ENCODE measurements around the gene MRPL38.
A peak's percentile ranks its signal among the peaks of the same experiment; 100 is the strongest.
"Not testable (repeated sequence)": the region's sequence is repeated elsewhere in the genome, so short reads cannot be mapped to it uniquely, and the experiment has no call there.

Gene MRPL38

GRCh38 chr17:75869282-75870141, 35.2 kb downstream of the MRPL38 start:
- Histone ChIP-seq H3K4me1 (ENCODE audit: control extremely low read depth in 1 of 4, control insufficient read depth in 4 of 4, insufficient read depth in 4 of 4, low read length in 3 of 4) (peaks cover 1 to 27% (median 21%) of the 10 kb centered on the region in 4 experiments), H3K27ac (ENCODE audit: insufficient read depth in 1 of 2, low read depth in 1 of 2, low read length in 2 of 2, poor library complexity in 1 of 2, severe bottlenecking in 2 of 2) (no peak overlapping the region), H3K9me3 (ENCODE audit: control extremely low read depth in 1 of 5, control insufficient read depth in 4 of 5, insufficient read depth in 2 of 5, low read depth in 1 of 5, low read length in 4 of 5) (no peaks in the 10 kb centered on the region), H3K4me3 (ENCODE audit: control insufficient read depth in 1 of 7, extremely low read depth in 1 of 7, insufficient read depth in 4 of 7, low read depth in 2 of 7, low read length in 6 of 7) (no peak overlapping the region), H3K27me3 (replicated peaks in 2 of 5; ENCODE audit: control insufficient read depth in 4 of 5, insufficient read depth in 5 of 5, low read length in 4 of 5) (no peaks in the 10 kb centered on the region), H3K36me3 (ENCODE audit: control insufficient read depth in 4 of 4, insufficient read depth in 4 of 4, low read length in 3 of 4) (peaks cover 0 to 9% (median 4%) of the 10 kb centered on the region in 4 experiments)
- no peak for DNase-seq
- WGBS (ENCODE audit: insufficient coverage), result 90% methylated on average over 13 of the region's 23 CpGs
- CTCF ChIA-PET, result interaction anchor here (0.6 kb wide), 1 partner anchor 26 kb away, joined by 3 read pairs; no protein-coding TSS in a partner anchor
- POLR2A ChIA-PET, result no interaction called here

DNA sequence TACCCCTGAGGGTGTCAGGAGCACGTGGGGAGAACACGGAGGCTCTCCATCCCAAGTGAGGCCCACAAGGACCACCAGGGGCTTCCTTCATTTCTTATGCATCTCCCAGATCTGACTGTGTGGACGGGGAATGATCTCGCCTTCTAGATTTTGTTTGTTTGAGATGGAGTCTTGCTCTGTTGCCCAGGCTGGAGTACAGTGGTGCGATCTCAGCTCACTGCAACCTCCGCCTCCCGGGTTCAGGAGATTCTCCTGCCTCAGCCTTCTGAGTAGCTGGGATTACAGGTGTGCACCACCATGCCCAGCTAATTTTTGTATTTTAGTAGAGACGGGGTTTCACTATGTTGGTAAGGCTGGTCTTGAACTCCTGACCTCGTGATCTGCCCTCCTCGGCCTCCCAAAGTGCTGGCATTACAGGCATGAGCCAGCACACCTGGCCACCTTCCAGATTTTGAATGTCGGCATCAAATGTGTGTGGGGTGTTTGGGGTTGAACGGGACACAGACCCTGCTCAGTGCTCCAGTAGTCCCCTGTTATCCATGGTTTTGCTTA, 35.9 kb downstream of the MRPL38 start:
- H3K9me3 ChIP-seq (ENCODE audit: control extremely low read depth in 1 of 5, control insufficient read depth in 4 of 5, insufficient read depth in 2 of 5, low read depth in 1 of 5, low read length in 4 of 5); H3K27ac ChIP-seq (ENCODE audit: insufficient read depth in 1 of 2, low read depth in 1 of 2, low read length in 2 of 2, poor library complexity in 1 of 2, severe bottlenecking in 2 of 2); H3K27me3 ChIP-seq (replicated peaks in 2 of 5; ENCODE audit: control insufficient read depth in 4 of 5, insufficient read depth in 5 of 5, low read length in 4 of 5); H3K36me3 ChIP-seq (ENCODE audit: control insufficient read depth in 4 of 4, insufficient read depth in 4 of 4, low read length in 3 of 4); H3K4me3 ChIP-seq (ENCODE audit: control insufficient read depth in 1 of 7, extremely low read depth in 1 of 7, insufficient read depth in 4 of 7, low read depth in 2 of 7, low read length in 6 of 7); POLR2A ChIA-PET; DNase-seq: not testable (repeated sequence)
- H3K4me1 ChIP-seq (ENCODE audit: control extremely low read depth in 1 of 4, control insufficient read depth in 4 of 4, insufficient read depth in 4 of 4, low read length in 3 of 4), result peaks cover 7 to 33% (median 27%) of the 10 kb centered on the region in 4 experiments
- 100% methylated on average over 7 of the region's 12 CpGs for WGBS (ENCODE audit: insufficient coverage)
- CTCF ChIA-PET, result interaction anchor here (0.8 kb wide), 1 partner anchor 9 kb away, joined by 3 read pairs; no protein-coding TSS in a partner anchor

DNA sequence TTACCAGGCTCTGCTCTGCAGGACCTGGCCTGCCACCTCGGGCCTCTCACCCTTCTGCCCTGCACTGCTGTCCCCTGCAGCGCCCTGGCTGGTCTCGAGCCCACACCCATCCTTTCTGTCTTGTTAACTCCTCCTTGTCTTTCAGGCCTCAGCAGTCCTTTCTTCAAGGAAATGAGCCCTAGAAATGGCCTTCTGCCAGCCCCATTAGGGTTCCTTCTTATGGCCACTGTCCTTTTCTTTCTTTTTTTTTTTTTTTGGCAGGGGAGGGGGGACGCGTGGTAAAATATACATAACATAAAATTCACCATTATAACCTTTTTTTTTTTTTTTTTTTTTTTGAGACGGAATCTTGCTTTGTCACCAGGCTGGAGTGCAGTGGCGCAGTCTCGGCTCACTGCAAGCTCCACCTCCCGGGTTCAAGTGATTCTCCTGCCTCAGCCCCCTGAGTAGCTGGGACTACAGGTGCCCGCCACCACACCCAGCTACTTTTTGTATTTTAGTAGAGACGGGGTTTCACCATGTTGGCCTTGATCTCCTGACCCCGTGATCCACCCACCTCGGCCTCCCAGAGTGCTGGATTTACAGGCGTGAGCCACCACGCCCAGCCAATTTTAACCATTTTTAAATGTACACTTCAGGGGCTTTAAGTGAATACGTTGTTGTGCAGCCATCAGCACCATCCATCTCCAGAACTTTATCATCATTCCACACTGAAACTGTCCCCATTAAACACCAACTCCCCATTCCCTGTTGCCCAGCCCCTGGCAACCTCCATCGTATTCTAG, 39.1 kb downstream of the MRPL38 start:
- not testable (repeated sequence) for H3K36me3 ChIP-seq (ENCODE audit: control insufficient read depth in 4 of 4, insufficient read depth in 4 of 4, low read length in 3 of 4); H3K27me3 ChIP-seq (replicated peaks in 2 of 5; ENCODE audit: control insufficient read depth in 4 of 5, insufficient read depth in 5 of 5, low read length in 4 of 5); H3K9me3 ChIP-seq (ENCODE audit: control extremely low read depth in 1 of 5, control insufficient read depth in 4 of 5, insufficient read depth in 2 of 5, low read depth in 1 of 5, low read length in 4 of 5); H3K4me3 ChIP-seq (ENCODE audit: control insufficient read depth in 1 of 7, extremely low read depth in 1 of 7, insufficient read depth in 4 of 7, low read depth in 2 of 7, low read length in 6 of 7); H3K27ac ChIP-seq (ENCODE audit: insufficient read depth in 1 of 2, low read depth in 1 of 2, low read length in 2 of 2, poor library complexity in 1 of 2, severe bottlenecking in 2 of 2); DNase-seq
- peaks cover 7 to 30% (median 23%) of the 10 kb centered on the region in 4 experiments for H3K4me1 ChIP-seq (ENCODE audit: control extremely low read depth in 1 of 4, control insufficient read depth in 4 of 4, insufficient read depth in 4 of 4, low read length in 3 of 4)
- POLR2A ChIA-PET, result interaction anchor here (0.7 kb wide), 1 partner anchor 38 kb away, joined by 4 read pairs; no protein-coding TSS in a partner anchor
- CTCF ChIA-PET, result interaction anchor here (1.4 to 12.6 kb wide), 3 partner anchors 12 to 29 kb away, joined by 5 to 214 read pairs (median 7); partner anchors contain the start of gene TRIM47
- WGBS (ENCODE audit: insufficient coverage), result 90% methylated on average over 10 of the region's 17 CpGs

DNA sequence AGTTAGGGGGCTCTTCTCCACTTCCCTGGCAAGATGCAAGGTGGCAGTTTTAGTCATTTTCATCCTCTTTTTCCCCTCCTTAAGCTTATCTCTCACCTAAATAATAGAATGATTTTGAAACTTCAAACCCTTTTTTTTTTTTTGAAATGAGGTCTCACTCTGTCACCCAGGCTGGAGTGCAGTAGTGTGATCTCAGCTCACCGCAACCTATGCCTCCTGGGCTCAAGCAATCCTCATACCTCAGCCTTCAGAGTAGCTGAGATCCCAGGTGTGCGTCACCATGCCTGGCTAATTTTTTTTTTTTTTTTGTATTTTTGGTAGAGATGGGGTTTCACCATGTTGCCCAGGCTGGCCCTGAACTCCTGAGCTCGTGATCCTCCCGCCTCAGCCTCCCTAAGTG, 39.8 kb downstream of the MRPL38 start:
- peak overlapping the region in 1 of 7 experiments; percentile 19 for H3K4me3 ChIP-seq (ENCODE audit: control insufficient read depth in 1 of 7, extremely low read depth in 1 of 7, insufficient read depth in 4 of 7, low read depth in 2 of 7, low read length in 6 of 7)
- not testable (repeated sequence) for DNase-seq; H3K9me3 ChIP-seq (ENCODE audit: control extremely low read depth in 1 of 5, control insufficient read depth in 4 of 5, insufficient read depth in 2 of 5, low read depth in 1 of 5, low read length in 4 of 5); H3K27me3 ChIP-seq (replicated peaks in 2 of 5; ENCODE audit: control insufficient read depth in 4 of 5, insufficient read depth in 5 of 5, low read length in 4 of 5); H3K27ac ChIP-seq (ENCODE audit: insufficient read depth in 1 of 2, low read depth in 1 of 2, low read length in 2 of 2, poor library complexity in 1 of 2, severe bottlenecking in 2 of 2); H3K36me3 ChIP-seq (ENCODE audit: control insufficient read depth in 4 of 4, insufficient read depth in 4 of 4, low read length in 3 of 4)
- POLR2A ChIA-PET, result interaction anchor here (0.7 kb wide), 1 partner anchor 37 kb away, joined by 4 read pairs; no protein-coding TSS in a partner anchor
- WGBS (ENCODE audit: insufficient coverage), result 100% methylated on average over 2 of the region's 4 CpGs
- peaks cover 7 to 32% (median 25%) of the 10 kb centered on the region in 4 experiments for H3K4me1 ChIP-seq (ENCODE audit: control extremely low read depth in 1 of 4, control insufficient read depth in 4 of 4, insufficient read depth in 4 of 4, low read length in 3 of 4)
- CTCF ChIA-PET, result interaction anchor here (1.2 to 12.6 kb wide), 4 partner anchors 9 to 30 kb away, joined by 5 to 214 read pairs (median 6); partner anchors contain the start of gene TRIM47

DNA sequence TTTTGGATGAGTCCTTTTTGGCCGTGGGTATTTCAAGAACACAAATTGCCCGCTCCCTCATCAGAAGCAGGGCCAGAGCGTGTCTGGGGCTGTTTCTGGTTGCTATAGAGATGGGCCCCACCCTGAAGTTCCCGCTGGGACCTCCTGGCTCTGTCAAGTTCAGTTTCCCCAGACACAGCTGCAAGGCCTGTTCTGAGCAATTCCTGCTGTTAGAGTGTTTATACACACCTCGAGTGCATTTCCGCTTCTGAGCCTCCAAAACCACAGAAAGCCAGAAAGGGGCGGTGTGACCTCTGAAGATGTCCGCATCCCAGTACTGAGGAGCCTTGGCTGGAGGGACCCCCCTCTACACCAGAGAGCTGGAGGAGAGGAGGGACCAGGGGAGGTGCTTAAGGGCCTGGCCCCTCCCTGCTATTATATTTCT, 40.2 kb downstream of the MRPL38 start:
- Histone ChIP-seq H3K4me1 (ENCODE audit: control extremely low read depth in 1 of 4, control insufficient read depth in 4 of 4, insufficient read depth in 4 of 4, low read length in 3 of 4) (peaks cover 7 to 36% (median 26%) of the 10 kb centered on the region in 4 experiments), H3K27ac (ENCODE audit: insufficient read depth in 1 of 2, low read depth in 1 of 2, low read length in 2 of 2, poor library complexity in 1 of 2, severe bottlenecking in 2 of 2) (peak overlapping the region in 1 of 2 experiments; percentile 73), H3K36me3 (ENCODE audit: control insufficient read depth in 4 of 4, insufficient read depth in 4 of 4, low read length in 3 of 4) (no peaks in the 10 kb centered on the region), H3K27me3 (replicated peaks in 2 of 5; ENCODE audit: control insufficient read depth in 4 of 5, insufficient read depth in 5 of 5, low read length in 4 of 5) (no peaks in the 10 kb centered on the region), H3K4me3 (ENCODE audit: control insufficient read depth in 1 of 7, extremely low read depth in 1 of 7, insufficient read depth in 4 of 7, low read depth in 2 of 7, low read length in 6 of 7) (peak overlapping the region in 3 of 7 experiments; percentile 13 to 38 (median 19)), H3K9me3 (ENCODE audit: control extremely low read depth in 1 of 5, control insufficient read depth in 4 of 5, insufficient read depth in 2 of 5, low read depth in 1 of 5, low read length in 4 of 5) (no peaks in the 10 kb centered on the region)
- peak; percentile 73 to 91 (median 90) for DNase-seq
- ChIA-PET POLR2A (interaction anchor here (0.7 kb wide), 3 partner anchors 12 to 37 kb away, joined by 3 to 4 read pairs (median 3); no protein-coding TSS in a partner anchor), CTCF (interaction anchor here (1.2 to 12.6 kb wide), 4 partner anchors 9 to 31 kb away, joined by 5 to 214 read pairs (median 6); partner anchors contain the start of gene TRIM47)
- 0% methylated on average over 4 of the region's 8 CpGs for WGBS (ENCODE audit: insufficient coverage)

DNA sequence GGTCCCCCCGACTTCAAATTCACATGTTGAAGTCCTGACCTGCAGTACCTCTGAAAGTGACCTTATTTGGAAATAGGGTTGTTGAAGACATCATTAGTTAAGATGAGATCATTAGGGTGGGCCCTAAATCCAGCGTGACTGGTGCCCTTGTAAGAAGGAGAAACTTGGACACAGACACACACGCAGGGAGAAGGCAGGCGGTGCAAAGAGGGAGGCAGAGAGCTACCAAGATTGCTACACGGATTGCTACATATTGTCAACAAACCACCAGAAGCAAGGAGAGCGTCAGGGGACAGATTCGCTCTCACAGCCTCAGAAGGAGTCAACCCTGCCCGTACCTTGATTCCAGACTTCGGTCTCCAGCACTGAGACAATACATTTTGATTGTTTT, 42.8 kb downstream of the MRPL38 start:
- CTCF ChIA-PET, result interaction anchor here (1.1 to 12.6 kb wide), 6 partner anchors 15 to 88 kb away, joined by 3 to 214 read pairs (median 6); partner anchors contain the start of genes TRIM47 and UNC13D
- no peaks in the 10 kb centered on the region for H3K9me3 ChIP-seq (ENCODE audit: control extremely low read depth in 1 of 5, control insufficient read depth in 4 of 5, insufficient read depth in 2 of 5, low read depth in 1 of 5, low read length in 4 of 5)
- no peak overlapping the region for H3K4me3 ChIP-seq (ENCODE audit: control insufficient read depth in 1 of 7, extremely low read depth in 1 of 7, insufficient read depth in 4 of 7, low read depth in 2 of 7, low read length in 6 of 7)
- no peaks in the 10 kb centered on the region for H3K27me3 ChIP-seq (replicated peaks in 2 of 5; ENCODE audit: control insufficient read depth in 4 of 5, insufficient read depth in 5 of 5, low read length in 4 of 5)
- WGBS (ENCODE audit: insufficient coverage), result 94% methylated on average over 6 of the region's 9 CpGs
- DNase-seq, result no peak
- POLR2A ChIA-PET, result no interaction called here
- H3K4me1 ChIP-seq (ENCODE audit: control extremely low read depth in 1 of 4, control insufficient read depth in 4 of 4, insufficient read depth in 4 of 4, low read length in 3 of 4), result peaks cover 15 to 60% (median 47%) of the 10 kb centered on the region in 4 experiments
- H3K27ac ChIP-seq (ENCODE audit: insufficient read depth in 1 of 2, low read depth in 1 of 2, low read length in 2 of 2, poor library complexity in 1 of 2, severe bottlenecking in 2 of 2), result no peak overlapping the region
- H3K36me3 ChIP-seq (ENCODE audit: control insufficient read depth in 4 of 4, insufficient read depth in 4 of 4, low read length in 3 of 4), result no peaks in the 10 kb centered on the region

Data from common myeloid progenitor, CD34-positive (primary cell).